K562 (cell line): ENCODE data around the gene RPL28.

Source experiments
- EZH2 ChIP-seq: IDR thresholded peaks from 2 replicates; pipeline ENCODE4 v1.6.1; 2012; ENCODE audit warnings: low read depth, mild to moderate bottlenecking, inconsistent platforms, low read length, borderline replicate concordance
- FOXM1 ChIP-seq, 2 experiments: fragments of 450-650 bp in 1 of 2; sonication (generic) in 1 of 2; formaldehyde crosslinking in 1 of 2; IDR thresholded peaks; 2 replicates each; pipeline versions ENCODE4 v1.6.1 to v1.9.0; 2017 to 2022; ENCODE audit warnings: low read depth in 2 of 2, mild to moderate bottlenecking in 2 of 2, missing genetic modification reagents in 1 of 2, moderate library complexity in 1 of 2
- MAZ ChIP-seq, 2 experiments: fragments of 450-650 bp in 1 of 2; sonication (generic) in 1 of 2; formaldehyde crosslinking; IDR thresholded peaks in 1 of 2; conservative IDR thresholded peaks in 1 of 2; 2 replicates each; pipeline versions ENCODE4 v1.4.0 to v1.5.0; 2020; ENCODE audit warnings: mild to moderate bottlenecking in 1 of 2, missing genetic modification reagents in 1 of 2
- MCM2 ChIP-seq: fragments of 450-650 bp; IDR thresholded peaks from 2 replicates; pipeline ENCODE4 v1.6.1; 2017; ENCODE audit warnings: low read depth, mild to moderate bottlenecking
- MYC ChIP-seq, 2 experiments: fragments of 250-450 bp in 1 of 2; sonication (Bioruptor Pico) in 1 of 2; IDR thresholded peaks; 2 replicates each; pipeline versions ENCODE4 v1.5.1 to v1.6.1; 2012 to 2021; ENCODE audit warnings: low read depth in 2 of 2, borderline replicate concordance in 1 of 2, improper control_type of control experiment in 1 of 2, low read length in 1 of 2, mild to moderate bottlenecking in 1 of 2, moderate library complexity in 1 of 2
- ZC3H4 ChIP-seq: sonication (generic); formaldehyde crosslinking; IDR thresholded peaks from 2 replicates; pipeline ENCODE4 v1.9.0; 2021; ENCODE audit warnings: missing genetic modification reagents, borderline replicate concordance
- ZNF146 ChIP-seq: IDR thresholded peaks from one replicate; pipeline ENCODE4 v1.6.1; 2018; ENCODE audit warnings: missing compliant biosample characterization; ENCODE audit not compliant: unreplicated experiment
- ZNF57 ChIP-seq: fragments of 450-650 bp; formaldehyde crosslinking; IDR thresholded peaks from 2 replicates; pipeline ENCODE4 v1.4.0; 2020; ENCODE audit warnings: mild to moderate bottlenecking, moderate library complexity
- TF ChIP-seq, protein P1 (sequence below): fragments of 200-800 bp; sonication (Bioruptor generic); IDR thresholded peaks from 2 replicates; pipeline ENCODE4 v1.6.1; 2016; ENCODE audit warnings: missing genetic modification characterization, missing compliant biosample characterization
- TF ChIP-seq, protein P2 (sequence below), 3 experiments: IDR thresholded peaks in 2 of 3; conservative IDR thresholded peaks in 1 of 3; 2 replicates each; pipeline ENCODE4 v1.5.1; 2011 to 2012; ENCODE audit warnings: low read length in 3 of 3, mild to moderate bottlenecking in 3 of 3, control low read depth in 2 of 3, improper control_type of control experiment in 1 of 3, inconsistent platforms in 1 of 3, low read depth in 1 of 3, mixed read lengths in 1 of 3, moderate library complexity in 1 of 3; ENCODE audit not compliant: insufficient read depth in 2 of 3

DNA sequence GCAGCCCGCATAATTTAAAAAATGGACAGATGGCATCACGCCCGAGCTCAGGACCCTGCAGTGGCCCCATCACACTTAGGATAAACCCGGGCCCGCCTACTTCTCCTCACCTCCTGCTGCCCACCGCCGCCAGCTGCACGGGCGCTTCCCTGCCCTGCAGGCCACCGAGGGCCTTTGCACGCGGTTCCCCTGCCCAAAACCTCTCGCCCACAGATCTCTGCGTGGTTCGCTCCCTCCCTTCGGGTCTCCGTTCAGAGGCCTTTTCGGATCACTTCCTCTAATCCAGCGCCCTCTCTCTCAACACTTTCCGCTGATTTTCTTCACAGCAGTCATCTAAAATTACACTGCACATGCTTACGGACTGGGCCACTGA, 55.6 kb downstream of the RPL28 start:
- TF ChIP-seq MYC (IDR thresholded peaks at IDR 0.05; ENCODE audit: low read depth, low read length) (no peak), MYC (CRISPR knock-in tag; IDR thresholded peaks at IDR 0.05; ENCODE audit: borderline replicate concordance, low read depth) (no peak), EZH2 (no peak), MCM2 (no peak), ZC3H4 (CRISPR knock-in tag) (no peak), ZNF57 (CRISPR knock-in tag) (no peak), ZNF146 (CRISPR knock-in tag) (no peak), MAZ (CRISPR knock-in tag; conservative IDR thresholded peaks at IDR 0.05 in 1 of 2, IDR thresholded peaks at IDR 0.05 in 1 of 2) (no peak), FOXM1 (IDR thresholded peaks at IDR 0.05; ENCODE audit: low read depth) (no peak), FOXM1 (CRISPR knock-in tag; IDR thresholded peaks at IDR 0.05; ENCODE audit: low read depth) (no peak)
- TF ChIP-seq, protein P1, sequence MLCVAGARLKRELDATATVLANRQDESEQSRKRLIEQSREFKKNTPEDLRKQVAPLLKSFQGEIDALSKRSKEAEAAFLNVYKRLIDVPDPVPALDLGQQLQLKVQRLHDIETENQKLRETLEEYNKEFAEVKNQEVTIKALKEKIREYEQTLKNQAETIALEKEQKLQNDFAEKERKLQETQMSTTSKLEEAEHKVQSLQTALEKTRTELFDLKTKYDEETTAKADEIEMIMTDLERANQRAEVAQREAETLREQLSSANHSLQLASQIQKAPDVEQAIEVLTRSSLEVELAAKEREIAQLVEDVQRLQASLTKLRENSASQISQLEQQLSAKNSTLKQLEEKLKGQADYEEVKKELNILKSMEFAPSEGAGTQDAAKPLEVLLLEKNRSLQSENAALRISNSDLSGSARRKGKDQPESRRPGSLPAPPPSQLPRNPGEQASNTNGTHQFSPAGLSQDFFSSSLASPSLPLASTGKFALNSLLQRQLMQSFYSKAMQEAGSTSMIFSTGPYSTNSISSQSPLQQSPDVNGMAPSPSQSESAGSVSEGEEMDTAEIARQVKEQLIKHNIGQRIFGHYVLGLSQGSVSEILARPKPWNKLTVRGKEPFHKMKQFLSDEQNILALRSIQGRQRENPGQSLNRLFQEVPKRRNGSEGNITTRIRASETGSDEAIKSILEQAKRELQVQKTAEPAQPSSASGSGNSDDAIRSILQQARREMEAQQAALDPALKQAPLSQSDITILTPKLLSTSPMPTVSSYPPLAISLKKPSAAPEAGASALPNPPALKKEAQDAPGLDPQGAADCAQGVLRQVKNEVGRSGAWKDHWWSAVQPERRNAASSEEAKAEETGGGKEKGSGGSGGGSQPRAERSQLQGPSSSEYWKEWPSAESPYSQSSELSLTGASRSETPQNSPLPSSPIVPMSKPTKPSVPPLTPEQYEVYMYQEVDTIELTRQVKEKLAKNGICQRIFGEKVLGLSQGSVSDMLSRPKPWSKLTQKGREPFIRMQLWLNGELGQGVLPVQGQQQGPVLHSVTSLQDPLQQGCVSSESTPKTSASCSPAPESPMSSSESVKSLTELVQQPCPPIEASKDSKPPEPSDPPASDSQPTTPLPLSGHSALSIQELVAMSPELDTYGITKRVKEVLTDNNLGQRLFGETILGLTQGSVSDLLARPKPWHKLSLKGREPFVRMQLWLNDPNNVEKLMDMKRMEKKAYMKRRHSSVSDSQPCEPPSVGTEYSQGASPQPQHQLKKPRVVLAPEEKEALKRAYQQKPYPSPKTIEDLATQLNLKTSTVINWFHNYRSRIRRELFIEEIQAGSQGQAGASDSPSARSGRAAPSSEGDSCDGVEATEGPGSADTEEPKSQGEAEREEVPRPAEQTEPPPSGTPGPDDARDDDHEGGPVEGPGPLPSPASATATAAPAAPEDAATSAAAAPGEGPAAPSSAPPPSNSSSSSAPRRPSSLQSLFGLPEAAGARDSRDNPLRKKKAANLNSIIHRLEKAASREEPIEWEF (CRISPR knock-in tag): no peak
- TF ChIP-seq, protein P2, sequence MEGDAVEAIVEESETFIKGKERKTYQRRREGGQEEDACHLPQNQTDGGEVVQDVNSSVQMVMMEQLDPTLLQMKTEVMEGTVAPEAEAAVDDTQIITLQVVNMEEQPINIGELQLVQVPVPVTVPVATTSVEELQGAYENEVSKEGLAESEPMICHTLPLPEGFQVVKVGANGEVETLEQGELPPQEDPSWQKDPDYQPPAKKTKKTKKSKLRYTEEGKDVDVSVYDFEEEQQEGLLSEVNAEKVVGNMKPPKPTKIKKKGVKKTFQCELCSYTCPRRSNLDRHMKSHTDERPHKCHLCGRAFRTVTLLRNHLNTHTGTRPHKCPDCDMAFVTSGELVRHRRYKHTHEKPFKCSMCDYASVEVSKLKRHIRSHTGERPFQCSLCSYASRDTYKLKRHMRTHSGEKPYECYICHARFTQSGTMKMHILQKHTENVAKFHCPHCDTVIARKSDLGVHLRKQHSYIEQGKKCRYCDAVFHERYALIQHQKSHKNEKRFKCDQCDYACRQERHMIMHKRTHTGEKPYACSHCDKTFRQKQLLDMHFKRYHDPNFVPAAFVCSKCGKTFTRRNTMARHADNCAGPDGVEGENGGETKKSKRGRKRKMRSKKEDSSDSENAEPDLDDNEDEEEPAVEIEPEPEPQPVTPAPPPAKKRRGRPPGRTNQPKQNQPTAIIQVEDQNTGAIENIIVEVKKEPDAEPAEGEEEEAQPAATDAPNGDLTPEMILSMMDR (IDR thresholded peaks at IDR 0.05 in 2 of 3, conservative IDR thresholded peaks at IDR 0.05 in 1 of 3; ENCODE audit: insufficient read depth in 2 of 3, low read depth in 1 of 3, low read length in 3 of 3): no peak
